GM12874 (cell line): ENCODE results near the gene SOS1.

Experiments
- TF ChIP-seq, protein P1 (sequence below): IDR thresholded peaks from 2 replicates; pipeline ENCODE4 v1.5.1; 2011; ENCODE audit warnings: low read depth, mild to moderate bottlenecking, control low read depth, low read length, moderate library complexity; ENCODE audit not compliant: insufficient read depth

SOS1 gene

GRCh38 chr2:39135690-39136259 is 14.9 kb upstream of the SOS1 start:
- TF ChIP-seq, protein P1, sequence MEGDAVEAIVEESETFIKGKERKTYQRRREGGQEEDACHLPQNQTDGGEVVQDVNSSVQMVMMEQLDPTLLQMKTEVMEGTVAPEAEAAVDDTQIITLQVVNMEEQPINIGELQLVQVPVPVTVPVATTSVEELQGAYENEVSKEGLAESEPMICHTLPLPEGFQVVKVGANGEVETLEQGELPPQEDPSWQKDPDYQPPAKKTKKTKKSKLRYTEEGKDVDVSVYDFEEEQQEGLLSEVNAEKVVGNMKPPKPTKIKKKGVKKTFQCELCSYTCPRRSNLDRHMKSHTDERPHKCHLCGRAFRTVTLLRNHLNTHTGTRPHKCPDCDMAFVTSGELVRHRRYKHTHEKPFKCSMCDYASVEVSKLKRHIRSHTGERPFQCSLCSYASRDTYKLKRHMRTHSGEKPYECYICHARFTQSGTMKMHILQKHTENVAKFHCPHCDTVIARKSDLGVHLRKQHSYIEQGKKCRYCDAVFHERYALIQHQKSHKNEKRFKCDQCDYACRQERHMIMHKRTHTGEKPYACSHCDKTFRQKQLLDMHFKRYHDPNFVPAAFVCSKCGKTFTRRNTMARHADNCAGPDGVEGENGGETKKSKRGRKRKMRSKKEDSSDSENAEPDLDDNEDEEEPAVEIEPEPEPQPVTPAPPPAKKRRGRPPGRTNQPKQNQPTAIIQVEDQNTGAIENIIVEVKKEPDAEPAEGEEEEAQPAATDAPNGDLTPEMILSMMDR = no peak

- TF ChIP-seq, protein P1 = no peak
Measured at GRCh38 chr2:39133215-39133851, 12.5 kb upstream of the SOS1 start.

- TF ChIP-seq, protein P1 = no peak
Measured at GRCh38 chr2:39128919-39129391, 8.1 kb upstream of the SOS1 start.

- TF ChIP-seq, protein P1 = no peak
Measured at GRCh38 chr2:39127973-39128372, 7.1 kb upstream of the SOS1 start.

- TF ChIP-seq, protein P1 = no peak
Measured at GRCh38 chr2:39124746-39125057, 3.9 kb upstream of the SOS1 start.

- TF ChIP-seq, protein P1 = peak; percentile 82
Measured at GRCh38 chr2:39124000-39124745, 3.3 kb upstream of the SOS1 start.

DNA sequence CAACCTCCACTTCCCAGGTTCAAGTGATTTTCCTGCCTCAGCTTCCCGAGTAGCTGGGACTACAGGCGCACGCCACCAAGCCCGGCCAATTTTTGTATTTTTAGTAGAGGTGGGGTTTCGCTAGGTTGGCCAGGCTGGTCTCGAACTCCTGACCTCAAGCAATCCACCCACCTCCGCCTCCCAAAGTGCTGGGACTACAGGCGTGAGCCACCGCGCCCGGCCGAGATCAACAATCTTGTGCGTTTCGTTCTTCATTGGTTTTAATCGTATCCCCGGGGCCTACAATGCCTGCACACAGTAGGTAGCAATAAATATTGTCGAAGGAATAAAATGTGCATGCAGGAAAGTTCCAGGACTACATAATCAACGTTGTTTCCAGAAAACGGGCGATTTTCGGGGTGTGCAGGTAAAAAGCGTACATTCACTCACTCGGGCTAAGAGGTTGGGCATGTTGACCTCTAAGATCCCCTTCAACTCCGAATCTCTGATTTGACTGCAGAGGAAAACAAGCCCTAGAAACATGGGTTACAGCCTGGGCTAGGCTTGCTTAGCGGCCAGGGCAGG is 2.7 kb upstream of the SOS1 start:
- TF ChIP-seq, protein P1 = no peak
